Glutamatergic neuron (in vitro differentiated cells): ENCODE data around the gene FRMD4A. TPM values are rescaled to one million over a fixed set of nuclear protein-coding genes. Genes with fewer than 3 reads are reported as not detected.

Experiments used
- DNase-seq: peaks from one replicate; pipeline ENCODE4 v3.0.0; 2022
- H3K27ac Mint-ChIP-seq: one replicate; pipeline ENCODE4 v1.8.0; 2020; ENCODE audit warnings: mild to moderate bottlenecking, mixed read lengths, inconsistent platforms; ENCODE audit not compliant: unreplicated experiment
- H3K27me3 Mint-ChIP-seq: one replicate; pipeline ENCODE4 v1.8.0; 2020; ENCODE audit warnings: mild to moderate bottlenecking, moderate library complexity, mixed read lengths, inconsistent platforms; ENCODE audit not compliant: unreplicated experiment
- H3K36me3 Mint-ChIP-seq: one replicate; pipeline ENCODE4 v1.8.0; 2020; ENCODE audit warnings: mild to moderate bottlenecking, mixed read lengths, inconsistent platforms; ENCODE audit not compliant: unreplicated experiment
- H3K4me1 Mint-ChIP-seq: one replicate; pipeline ENCODE4 v1.8.0; 2020; ENCODE audit warnings: mild to moderate bottlenecking, low read depth, mixed read lengths, inconsistent platforms; ENCODE audit not compliant: unreplicated experiment
- H3K4me3 Mint-ChIP-seq: one replicate; pipeline ENCODE4 v1.8.0; 2020; ENCODE audit warnings: mild to moderate bottlenecking, mixed read lengths, inconsistent platforms; ENCODE audit not compliant: unreplicated experiment
- H3K9me3 Mint-ChIP-seq: one replicate; pipeline ENCODE4 v1.8.0; 2020; ENCODE audit warnings: mild to moderate bottlenecking, moderate library complexity, mixed read lengths, inconsistent platforms; ENCODE audit not compliant: unreplicated experiment
- CTCF ChIP-seq: fragments of 200-600 bp; sonication (generic); IDR thresholded peaks from one replicate; pipeline ENCODE4 v1.5.0; 2021; ENCODE audit not compliant: partially characterized antibody, unreplicated experiment
- total RNA-seq: library from RNA; stranded (reverse); fragmentation: NEBNext Ultra II Directional; extraction: Animal tissue kit (Norgen Biotek cat#: 25700); gene quantifications from one replicate; pipeline ENCODE4 v1.2.1, GENCODE V29; 2021; ENCODE audit not compliant: unreplicated experiment

The FRMD4A gene
- total RNA-seq, 1 donor from 2014 or later, result 70.6 TPM

- Mint-ChIP-seq H3K27me3 (peaks cover 1% of the 10 kb centered on the region), H3K27ac (no peak overlapping the region), H3K4me3 (no peak overlapping the region), H3K36me3 (peaks cover 19% of the 10 kb centered on the region), H3K4me1 (peaks cover 2% of the 10 kb centered on the region), H3K9me3 (peaks cover 2% of the 10 kb centered on the region)
- no peak for TF ChIP-seq CTCF
- no peak for DNase-seq
Measured at GRCh38 chr10:14162061-14162460, 168.7 kb downstream of the FRMD4A start.

- Mint-ChIP-seq H3K4me3 (no peak overlapping the region), H3K27me3 (peaks cover 1% of the 10 kb centered on the region), H3K9me3 (peaks cover 2% of the 10 kb centered on the region), H3K4me1 (peaks cover 2% of the 10 kb centered on the region), H3K36me3 (peaks cover 28% of the 10 kb centered on the region), H3K27ac (no peak overlapping the region)
- no peak for TF ChIP-seq CTCF
- DNase-seq, result no peak
Measured at GRCh38 chr10:14160299-14160698, 170.4 kb downstream of the FRMD4A start.

- Mint-ChIP-seq H3K27ac (no peak overlapping the region), H3K27me3 (peaks cover under 1% of the 10 kb centered on the region), H3K36me3 (peaks cover 31% of the 10 kb centered on the region), H3K9me3 (peaks cover 5% of the 10 kb centered on the region), H3K4me1 (peaks cover 5% of the 10 kb centered on the region), H3K4me3 (no peak overlapping the region)
- no peak for TF ChIP-seq CTCF
- no peak for DNase-seq
Measured at GRCh38 chr10:14158575-14158974, 172.1 kb downstream of the FRMD4A start.

GRCh38 chr10:14156104-14156503 is 174.6 kb downstream of the FRMD4A start:
- no peak for DNase-seq
- Mint-ChIP-seq H3K4me3 (no peak overlapping the region), H3K4me1 (peaks cover 5% of the 10 kb centered on the region), H3K9me3 (peaks cover 5% of the 10 kb centered on the region), H3K36me3 (peaks cover 30% of the 10 kb centered on the region), H3K27ac (no peak overlapping the region), H3K27me3 (no peaks in the 10 kb centered on the region)
- TF ChIP-seq CTCF, result no peak

- DNase-seq, result peak; percentile 46
- H3K4me3 Mint-ChIP-seq, result peak overlapping the region; percentile 43
- TF ChIP-seq CTCF, result no peak
- no peaks in the 10 kb centered on the region for H3K27me3 Mint-ChIP-seq
- peak overlapping the region; percentile 64 for H3K27ac Mint-ChIP-seq
- H3K36me3 Mint-ChIP-seq, result peaks cover 27% of the 10 kb centered on the region
- H3K4me1 Mint-ChIP-seq, result peaks cover 9% of the 10 kb centered on the region
- peaks cover 5% of the 10 kb centered on the region for H3K9me3 Mint-ChIP-seq
Measured at GRCh38 chr10:14153570-14154055, 177.1 kb downstream of the FRMD4A start.
